ENCODE data around the gene OR13J1.
"Not testable (repeated sequence)": the region's sequence is repeated elsewhere in the genome, so short reads cannot be mapped to it uniquely, and the experiment has no call there.

OR13J1 gene

GRCh38 chr9:35870351-35870923 is at the start of gene OR13J1:
Gene OR13J1 (minus strand): TSS chr9:35870401. CDS start chr9:35870401, 0 bp downstream.
- DNase-seq (ENCODE audit: low read depth in 1 of 2, low spot score in 1 of 2), result no peak

- no peak for DNase-seq (ENCODE audit: low read depth in 1 of 2, low spot score in 1 of 2)
Measured at GRCh38 chr9:35919212-35920008, 49.2 kb upstream of the OR13J1 start.

GRCh38 chr9:35918780-35919179 is 48.6 kb upstream of the OR13J1 start:
- DNase-seq (ENCODE audit: low read depth in 1 of 2, low spot score in 1 of 2), result no peak

GRCh38 chr9:35917261-35917660 is 47.1 kb upstream of the OR13J1 start:
- no peak for DNase-seq (ENCODE audit: low read depth in 1 of 2, low spot score in 1 of 2)

- no peak for DNase-seq (ENCODE audit: low read depth in 1 of 2, low spot score in 1 of 2)
Measured at GRCh38 chr9:35915681-35916294, 45.6 kb upstream of the OR13J1 start.

- DNase-seq (ENCODE audit: low read depth in 1 of 2, low spot score in 1 of 2), result no peak
Measured at GRCh38 chr9:35914301-35914807, 44.2 kb upstream of the OR13J1 start.

- DNase-seq (ENCODE audit: low read depth in 1 of 2, low spot score in 1 of 2), result not testable (repeated sequence)
Measured at GRCh38 chr9:35913429-35913828, 43.2 kb upstream of the OR13J1 start.

GRCh38 chr9:35912791-35913400 is 42.7 kb upstream of the OR13J1 start:
- DNase-seq (ENCODE audit: low read depth in 1 of 2, low spot score in 1 of 2), result no peak

- DNase-seq (ENCODE audit: low read depth in 1 of 2, low spot score in 1 of 2), result no peak
Measured at GRCh38 chr9:35911690-35912089, 41.5 kb upstream of the OR13J1 start.

GRCh38 chr9:35910613-35911359 is 40.6 kb upstream of the OR13J1 start:
- peak in 1 of 2 donors; percentile 19 for DNase-seq (ENCODE audit: low read depth in 1 of 2, low spot score in 1 of 2)

- no peak for DNase-seq (ENCODE audit: low read depth in 1 of 2, low spot score in 1 of 2)
Measured at GRCh38 chr9:35909687-35910612, 39.7 kb upstream of the OR13J1 start.

GRCh38 chr9:35909274-35909673 is 39.1 kb upstream of the OR13J1 start, which contains the start of gene SPAAR:
Gene SPAAR (plus strand): TSS chr9:35909490. CDS start chr9:35910464, 974 bp downstream.
- DNase-seq (ENCODE audit: low read depth in 1 of 2, low spot score in 1 of 2), result no peak

- no peak for DNase-seq (ENCODE audit: low read depth in 1 of 2, low spot score in 1 of 2)
Measured at GRCh38 chr9:35908504-35909125, 38.4 kb upstream of the OR13J1 start.

- DNase-seq (ENCODE audit: low read depth in 1 of 2, low spot score in 1 of 2), result no peak
Measured at GRCh38 chr9:35907711-35908503, 37.7 kb upstream of the OR13J1 start.

GRCh38 chr9:35906923-35907699 is 36.9 kb upstream of the OR13J1 start:
- no peak for DNase-seq (ENCODE audit: low read depth in 1 of 2, low spot score in 1 of 2)

GRCh38 chr9:35905912-35906679 is 35.9 kb upstream of the OR13J1 start, which contains the start of gene HRCT1:
Gene HRCT1 (plus strand): TSS chr9:35906202. CDS start chr9:35906288, 86 bp downstream.
- DNase-seq (ENCODE audit: low read depth in 1 of 2, low spot score in 1 of 2), result no peak

Measured in activated CD4-positive, alpha-beta T cell treated with anti-CD3 and anti-CD28 coated beads, Interleukin-2, amount 50 U/mL, for 24 hours (primary cell).